Keratinocyte (primary cell): ENCODE measurements around the gene DPH5.

ENCODE experiments used
- EZH2 ChIP-seq: IDR thresholded peaks from one replicate; pipeline ENCODE4 v1.6.1; 2012; ENCODE audit warnings: inconsistent platforms, mild to moderate bottlenecking, low read length, moderate library complexity
- TF ChIP-seq, protein P1 (sequence below), 3 experiments: IDR thresholded peaks in 1 of 3; conservative IDR thresholded peaks in 1 of 3; optimal IDR thresholded peaks in 1 of 3; 2 replicates in 2 of 3; 3 replicates in 1 of 3; pipeline versions ENCODE3 to v1.5.1; 2011; ENCODE audit warnings: low read length in 3 of 3, mild to moderate bottlenecking in 3 of 3, moderate library complexity in 2 of 3, control low read depth in 1 of 3, inconsistent platforms in 1 of 3; ENCODE audit not compliant: insufficient read depth in 2 of 3; ENCODE audit errors: extremely low read depth in 1 of 3

- TF ChIP-seq, protein P1, sequence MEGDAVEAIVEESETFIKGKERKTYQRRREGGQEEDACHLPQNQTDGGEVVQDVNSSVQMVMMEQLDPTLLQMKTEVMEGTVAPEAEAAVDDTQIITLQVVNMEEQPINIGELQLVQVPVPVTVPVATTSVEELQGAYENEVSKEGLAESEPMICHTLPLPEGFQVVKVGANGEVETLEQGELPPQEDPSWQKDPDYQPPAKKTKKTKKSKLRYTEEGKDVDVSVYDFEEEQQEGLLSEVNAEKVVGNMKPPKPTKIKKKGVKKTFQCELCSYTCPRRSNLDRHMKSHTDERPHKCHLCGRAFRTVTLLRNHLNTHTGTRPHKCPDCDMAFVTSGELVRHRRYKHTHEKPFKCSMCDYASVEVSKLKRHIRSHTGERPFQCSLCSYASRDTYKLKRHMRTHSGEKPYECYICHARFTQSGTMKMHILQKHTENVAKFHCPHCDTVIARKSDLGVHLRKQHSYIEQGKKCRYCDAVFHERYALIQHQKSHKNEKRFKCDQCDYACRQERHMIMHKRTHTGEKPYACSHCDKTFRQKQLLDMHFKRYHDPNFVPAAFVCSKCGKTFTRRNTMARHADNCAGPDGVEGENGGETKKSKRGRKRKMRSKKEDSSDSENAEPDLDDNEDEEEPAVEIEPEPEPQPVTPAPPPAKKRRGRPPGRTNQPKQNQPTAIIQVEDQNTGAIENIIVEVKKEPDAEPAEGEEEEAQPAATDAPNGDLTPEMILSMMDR (optimal IDR thresholded peaks at IDR 0.05 in 1 of 3, IDR thresholded peaks at IDR 0.05 in 1 of 3, conservative IDR thresholded peaks at IDR 0.05 in 1 of 3; ENCODE audit: extremely low read depth in 1 of 3, insufficient read depth in 2 of 3, low read length in 3 of 3): no peak
- TF ChIP-seq EZH2: no peak
These were observed 48.3 kb upstream of the DPH5 start for GRCh38 chr1:101073836-101074235.
